HepG2 (cell line): Measurements from ENCODE around the gene NAPG. TPM values are rescaled to one million over a fixed set of nuclear protein-coding genes. Genes with fewer than 3 reads are reported as not detected.
"Not testable (repeated sequence)": the region's sequence is repeated elsewhere in the genome, so short reads cannot be mapped to it uniquely, and the experiment has no call there.

Source experiments
- ATAC-seq: fragments of 200-7000 bp; cut with Tn5 transposase; 3 replicates; pipeline ENCODE4 v1.9.1; 2020; ENCODE audit warnings: mild to moderate bottlenecking, moderate library complexity
- BruUV-seq: library from RNA; stranded (reverse); fragments of 400-500 nt; replicated peaks from 2 replicates; lab custom pipeline; 2021; lab: Mats Ljungman, UMichigan
- CTCF ChIA-PET: fragments of 300-600 bp; formaldehyde crosslinking; extraction: SDS; loops from one replicate; lab custom pipeline; 2021; ENCODE audit warnings: low total read pairs, inconsistent platforms, low intra/inter-chr PET ratio; lab: Yijun Ruan, JAX
- POLR2A ChIA-PET: fragments of 350-600 bp; sonication (Branson Sonifier 250); formaldehyde crosslinking; loops from one replicate; lab custom pipeline; 2020; ENCODE audit warnings: antibody characterized with exemption, inconsistent platforms; lab: Yijun Ruan, JAX
- DNase-seq: peaks from one replicate; pipeline ENCODE4 v3.0.0-alpha.2; 2015; ENCODE audit warnings: low spot score
- FAIRE-seq: peaks from 3 replicates; lab custom pipeline; 2011; peaks lifted over from hg19 to GRCh38; lab: Jason Lieb, UNC
- H2AFZ ChIP-seq: one replicate; pipeline ENCODE4 v1.6.1; 2011; ENCODE audit warnings: low read length, inconsistent platforms
- H3K27ac ChIP-seq: fragments of 300-600 bp; 3 replicates; pipeline ENCODE4 v1.8.0; 2011; ENCODE audit warnings: mixed run types, mild to moderate bottlenecking, mixed read lengths, low read length, inconsistent platforms; ENCODE audit not compliant: insufficient read depth; ENCODE audit errors: extremely low read length
- H3K27me3 ChIP-seq, 2 experiments: fragments of 200-600 bp in 1 of 2; 2 replicates in 1 of 2; 3 replicates in 1 of 2; pipeline versions ENCODE4 v1.6.0 to v1.8.0; 2011; ENCODE audit warnings: low read length in 2 of 2, mild to moderate bottlenecking in 2 of 2, moderate library complexity in 2 of 2, inconsistent platforms in 1 of 2; ENCODE audit not compliant: insufficient read depth in 2 of 2, control insufficient read depth in 1 of 2
- H3K36me3 ChIP-seq, 2 experiments: fragments of 200-600 bp in 1 of 2; replicated peaks in 1 of 2; 2 replicates in 1 of 2; 3 replicates in 1 of 2; pipeline versions ENCODE4 v1.5.1 to v1.8.0; 2011; ENCODE audit warnings: low read length in 2 of 2, inconsistent platforms in 1 of 2; ENCODE audit not compliant: insufficient read depth in 2 of 2, control insufficient read depth in 1 of 2
- H3K4me1 ChIP-seq: 2 replicates; pipeline ENCODE4 v1.5.1; 2012; ENCODE audit warnings: low read length, inconsistent platforms; ENCODE audit not compliant: insufficient read depth
- H3K4me2 ChIP-seq: 2 replicates; pipeline ENCODE4 v1.6.0; 2011; ENCODE audit warnings: low read depth, low read length, inconsistent platforms
- H3K4me3 ChIP-seq, 3 experiments: fragments of 200-600 bp in 1 of 3; sonication (generic), shearing (Covaris generic) in 1 of 3; replicated peaks in 1 of 3; 2 replicates each; pipeline ENCODE4 v1.5.1; 2011 to 2016; ENCODE audit warnings: low read length in 3 of 3, inconsistent platforms in 2 of 3, low read depth in 2 of 3, mild to moderate bottlenecking in 2 of 3, control low read depth in 1 of 3, mixed read lengths in 1 of 3; ENCODE audit not compliant: insufficient read depth in 1 of 3
- H3K79me2 ChIP-seq: one replicate; pipeline ENCODE4 v1.6.1; 2011; ENCODE audit warnings: low read length, inconsistent platforms; ENCODE audit not compliant: insufficient read depth
- H3K9ac ChIP-seq: 2 replicates; pipeline ENCODE4 v1.6.0; 2011; ENCODE audit warnings: mild to moderate bottlenecking, low read depth, low read length, inconsistent platforms; ENCODE audit not compliant: insufficient read depth
- H3K9me3 ChIP-seq: 2 replicates; pipeline ENCODE4 v1.5.1; 2012; ENCODE audit warnings: mild to moderate bottlenecking, low read length
- H4K20me1 ChIP-seq: 2 replicates; pipeline ENCODE4 v1.6.0; 2011; ENCODE audit warnings: inconsistent platforms, mild to moderate bottlenecking, low read length, moderate library complexity; ENCODE audit not compliant: insufficient read depth
- ARHGAP35 ChIP-seq: sonication (generic); formaldehyde crosslinking; IDR thresholded peaks from 2 replicates; pipeline ENCODE4 v1.9.0; 2022; ENCODE audit warnings: mild to moderate bottlenecking, inconsistent platforms, moderate library complexity, missing genetic modification reagents, borderline replicate concordance
- CCAR2 ChIP-seq: fragments of 200-400 bp; formaldehyde crosslinking; optimal IDR thresholded peaks from 2 replicates; pipeline ENCODE3; 2018; ENCODE audit warnings: low read depth, mild to moderate bottlenecking, low read length, moderate library complexity
- ZNF547 ChIP-seq: sonication (generic); formaldehyde crosslinking; IDR thresholded peaks from 2 replicates; pipeline ENCODE4 v1.5.1; 2020; ENCODE audit warnings: mild to moderate bottlenecking, missing genetic modification reagents
- ZNF703 ChIP-seq: sonication (generic); formaldehyde crosslinking; IDR thresholded peaks from 2 replicates; pipeline ENCODE4 v1.5.1; 2020; ENCODE audit warnings: missing genetic modification reagents, mild to moderate bottlenecking, moderate library complexity, borderline replicate concordance
- WGBS: methylation state at CpG from one replicate; pipeline ENCODE4 v1.1.6; 2017; ENCODE audit warnings: low lambda C conversion rate; 5-methylcytosine and 5-hydroxymethylcytosine counted together
- in situ Hi-C: cut with HindIII; loops from 2 replicates; pipeline ENCODE4 v1.10.0; 2017; ENCODE audit warnings: low pct_unique_long_range_greater_than_20kb; ENCODE audit not compliant: extremely low pct_ligation_motif_present
- intact Hi-C: fragments of 100-400 bp; cut with micrococcal nuclease; formaldehyde crosslinking; loops from one replicate; pipeline ENCODE4 v1.10.0; 2022; ENCODE audit not compliant: unreplicated experiment
- polyA plus RNA-seq, 8 experiments: library from polyadenylated mRNA; depleted of rRNA in 3 of 8; stranded (reverse) in 7 of 8; unstranded in 1 of 8; fragments of >200 nt; fragmentation: Illumina TruSeq in 4 of 8; extraction: Trizol in 4 of 8; gene quantifications; 2 replicates each; pipeline versions ENCODE4 v1.2.1 to v1.2.3, GENCODE V29; 2011 to 2016; ENCODE audit warnings: low read depth in 4 of 8, missing spikeins in 1 of 8, mixed read lengths in 1 of 8; ENCODE audit not compliant: insufficient read depth in 1 of 8
- total RNA-seq, 5 experiments: library from RNA; depleted of rRNA; stranded (reverse); fragments of >200 nt; fragmentation: Illumina TruSeq; extraction: Trizol; gene quantifications; 2 replicates each; pipeline ENCODE4 v1.2.3, GENCODE V29; 2016; ENCODE audit warnings: low read depth in 1 of 5

NAPG gene
- total and polyA plus RNA-seq, 2 of the 13 experiments (the other 11 are each of a cell fraction or from before 2014, with no cell fraction given): 19.8 to 34.4 TPM

DNA sequence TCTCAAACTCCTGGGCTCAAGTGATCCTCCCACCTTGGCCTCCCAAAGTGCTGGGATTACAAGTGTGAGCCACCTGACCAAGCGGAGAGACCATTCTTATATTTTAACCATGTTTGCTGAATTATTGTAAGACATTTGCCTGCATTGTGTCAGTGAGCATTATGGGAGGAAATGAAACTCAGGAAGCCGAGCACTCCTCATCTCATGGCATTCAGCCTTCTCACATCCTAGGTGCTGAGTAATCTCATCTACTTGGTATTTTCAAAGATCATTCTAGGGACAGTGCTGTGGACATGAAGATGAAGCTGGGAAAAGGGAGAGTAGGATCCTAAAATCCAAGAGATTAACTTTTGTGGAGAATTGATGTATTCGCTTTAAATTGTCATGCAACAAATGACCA, 66.1 kb downstream of the NAPG start:
- POLR2A ChIA-PET: no interaction called here
- Histone ChIP-seq H3K27ac (no peak overlapping the region), H3K9me3 (no peaks in the 10 kb centered on the region), H3K79me2 (no peaks in the 10 kb centered on the region), H3K4me2 (no peak overlapping the region), H2AFZ (no peak overlapping the region), H3K9ac (no peak overlapping the region), H3K4me3 (no peak overlapping the region), H3K36me3 (no peaks in the 10 kb centered on the region), H3K27me3 (no peaks in the 10 kb centered on the region; a peak in 2 of 5 replicates), H3K4me1 (no peaks in the 10 kb centered on the region), H4K20me1 (no peaks in the 10 kb centered on the region)
- no peak for ATAC-seq
- no TSS peak for BruUV-seq
- FAIRE-seq: no peak
- intact Hi-C loops: no loop called here
- CTCF ChIA-PET: no interaction called here
- 87% methylated on average over 3 of the region's 3 CpGs for WGBS
- in situ Hi-C loops: no loop called here
- TF ChIP-seq ZNF703 (CRISPR knock-in tag) (no peak), CCAR2 (no peak), ARHGAP35 (CRISPR knock-in tag) (no peak), ZNF547 (CRISPR knock-in tag) (no peak)
- no peak for DNase-seq

DNA sequence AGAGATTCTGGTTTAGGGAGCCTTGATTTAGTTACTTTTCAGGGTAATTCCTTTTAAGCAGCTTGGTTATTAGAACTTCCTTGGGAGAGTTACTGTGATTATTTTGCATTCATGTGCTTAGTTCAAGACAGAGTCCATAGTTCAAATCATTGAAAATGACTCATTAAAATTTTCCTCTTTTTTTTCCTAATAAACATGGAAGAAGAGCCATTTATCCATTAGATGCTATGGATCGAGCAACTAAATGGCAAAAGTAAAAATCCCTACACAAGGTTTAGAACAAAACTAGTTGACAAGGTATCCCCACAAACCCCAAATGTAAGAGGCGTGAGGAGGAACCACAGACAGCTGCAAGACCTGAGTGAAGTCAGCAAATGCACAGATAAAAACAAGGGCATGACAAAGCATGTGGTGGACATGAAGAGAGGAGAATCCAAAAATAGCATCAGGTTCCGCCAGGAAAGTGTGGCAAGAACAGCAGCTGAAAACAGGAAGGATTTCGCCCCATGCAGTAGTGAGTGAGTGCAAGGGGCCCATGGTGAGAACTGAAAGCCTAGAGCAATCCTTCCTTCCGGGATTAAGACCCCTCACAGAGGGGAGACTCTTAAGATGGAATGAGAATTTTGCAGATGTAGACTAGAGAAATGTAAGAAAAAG, 67.7 kb downstream of the NAPG start:
- FAIRE-seq, CTCF ChIA-PET, ATAC-seq, DNase-seq, H3K27me3 ChIP-seq, intact Hi-C loops, H3K4me1 ChIP-seq, H3K9ac ChIP-seq, H3K79me2 ChIP-seq, H3K4me2 ChIP-seq, in situ Hi-C loops, BruUV-seq, H3K27ac ChIP-seq, H3K36me3 ChIP-seq, H3K4me3 ChIP-seq, POLR2A ChIA-PET, H3K9me3 ChIP-seq, H2AFZ ChIP-seq, H4K20me1 ChIP-seq: not testable (repeated sequence)
- 68% methylated on average over 5 of the region's 5 CpGs for WGBS

- POLR2A ChIA-PET, H3K27me3 ChIP-seq, intact Hi-C loops, CTCF ChIA-PET, H3K9ac ChIP-seq, H3K4me1 ChIP-seq, H2AFZ ChIP-seq, H3K79me2 ChIP-seq, in situ Hi-C loops, H4K20me1 ChIP-seq, ATAC-seq, BruUV-seq, FAIRE-seq, H3K4me2 ChIP-seq, H3K9me3 ChIP-seq, DNase-seq, H3K4me3 ChIP-seq, H3K36me3 ChIP-seq, H3K27ac ChIP-seq: not testable (repeated sequence)
- WGBS: 69% methylated on average over 4 of the region's 4 CpGs
These were observed 70.1 kb downstream of the NAPG start for GRCh38 chr18:10595917-10596316.

GRCh38 chr18:10597695-10598094, 71.9 kb downstream of the NAPG start:
- H3K36me3 ChIP-seq, H3K9ac ChIP-seq, H3K27ac ChIP-seq, intact Hi-C loops, FAIRE-seq, in situ Hi-C loops, CTCF ChIA-PET, DNase-seq, H3K79me2 ChIP-seq, ATAC-seq, H3K9me3 ChIP-seq, H4K20me1 ChIP-seq, H3K4me1 ChIP-seq, H3K27me3 ChIP-seq, H3K4me2 ChIP-seq, H3K4me3 ChIP-seq, H2AFZ ChIP-seq, POLR2A ChIA-PET, BruUV-seq: not testable (repeated sequence)
- 62% methylated on average over 4 of the region's 4 CpGs for WGBS
